IPS DF 4.7 (cell line): ENCODE data around the gene PCBD2.
"Not testable (repeated sequence)": the region's sequence is repeated elsewhere in the genome, so short reads cannot be mapped to it uniquely, and the experiment has no call there.

ENCODE experiments used
- DNase-seq: peaks from one replicate; pipeline ENCODE4 v3.0.0-alpha.2; 2013; ENCODE audit warnings: low spot score; ENCODE audit errors: extremely low read depth

The PCBD2 gene

DNA sequence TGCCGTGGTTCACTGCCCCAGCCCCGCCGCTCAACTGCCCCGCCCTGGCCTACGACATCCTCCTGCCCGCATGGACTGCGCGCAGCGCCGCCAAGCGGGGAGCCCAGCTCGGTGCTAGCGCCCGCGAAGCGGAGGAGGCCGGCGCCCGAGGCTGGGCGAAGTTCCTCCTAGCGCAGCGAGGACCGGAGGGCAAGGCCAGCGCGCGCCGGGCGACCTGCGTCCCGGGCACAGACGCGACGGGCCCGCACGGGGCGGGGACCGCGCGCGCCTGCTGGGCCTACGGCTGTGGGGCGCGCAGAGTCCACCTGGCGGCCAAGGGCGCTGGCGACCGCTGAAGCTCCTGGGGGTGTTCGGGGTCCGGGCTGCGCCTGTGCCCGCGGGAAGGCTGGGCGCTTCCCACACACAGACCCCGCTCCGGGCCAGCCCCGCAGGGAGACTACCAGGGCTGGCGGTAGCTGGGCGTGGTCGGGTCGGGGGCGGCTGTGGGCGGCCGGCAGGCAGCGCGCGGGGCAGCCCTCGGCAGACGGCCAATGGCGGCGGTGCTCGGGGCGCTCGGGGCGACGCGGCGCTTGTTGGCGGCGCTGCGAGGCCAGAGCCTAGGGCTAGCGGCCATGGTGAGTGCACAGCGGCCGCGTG, at the start of gene PCBD2:
Gene PCBD2 (plus strand): TSS at position 522 of the 636 bp plus-strand sequence. CDS start 9 bp downstream, at position 531.
- peak; percentile 72 for DNase-seq

DNA sequence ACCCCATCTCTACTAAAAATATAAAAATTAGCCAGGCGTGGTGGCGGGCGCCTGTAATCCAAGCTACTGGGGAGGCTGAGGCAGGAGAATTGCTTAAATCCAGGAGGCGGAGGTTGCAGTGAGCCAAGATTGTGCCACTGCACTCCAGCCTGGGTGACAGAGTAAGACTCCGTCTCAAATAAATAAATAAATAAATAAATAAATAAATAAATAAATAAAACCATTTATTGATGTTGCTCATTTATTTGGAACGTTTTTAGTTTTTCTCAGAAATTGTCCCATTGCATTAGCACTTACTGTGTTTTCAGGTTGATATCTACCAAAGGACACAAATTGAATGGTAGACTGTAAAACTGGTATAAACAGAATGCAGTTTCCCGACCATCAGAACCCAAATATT, 48.5 kb upstream of the PCBD2 start:
- DNase-seq: not testable (repeated sequence)

DNA sequence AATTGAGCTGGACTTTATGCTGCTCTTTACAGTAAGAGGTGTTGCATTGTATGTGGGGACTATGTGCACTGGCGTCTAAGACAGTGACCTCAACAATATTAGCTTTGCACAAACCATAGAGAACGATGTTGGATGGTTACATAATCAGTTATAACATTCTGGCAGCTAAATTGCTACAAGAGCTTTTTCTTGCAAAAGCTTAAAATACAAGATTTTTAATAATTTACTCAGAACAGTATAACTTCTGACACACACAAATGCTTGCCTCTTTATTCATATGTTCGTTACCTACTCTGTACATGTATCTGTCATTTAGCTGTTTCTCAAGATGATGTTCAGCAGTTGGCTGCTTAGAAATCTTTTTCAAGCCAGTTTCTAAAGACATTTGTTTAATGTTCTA, 47.5 kb upstream of the PCBD2 start:
- no peak for DNase-seq

DNA sequence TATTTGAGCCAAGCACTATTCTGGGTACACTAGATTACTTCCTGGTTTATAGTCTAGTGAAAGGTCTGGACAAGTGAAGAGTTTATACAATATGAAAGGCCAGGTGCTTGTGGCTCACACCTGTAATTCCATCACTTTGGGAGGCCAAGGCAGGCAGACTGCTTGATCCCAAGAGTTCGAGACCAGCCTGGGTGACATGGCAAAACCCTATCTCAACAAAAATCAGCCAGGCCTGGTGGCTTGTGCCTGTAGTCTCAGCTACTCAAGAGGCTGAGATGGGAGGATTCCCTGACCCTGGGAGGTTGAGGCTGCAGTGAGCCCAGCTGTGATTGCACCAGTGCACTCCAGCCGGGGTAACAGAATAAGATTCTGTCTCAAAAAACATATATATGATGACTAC, 40.2 kb upstream of the PCBD2 start:
- DNase-seq: no peak

DNA sequence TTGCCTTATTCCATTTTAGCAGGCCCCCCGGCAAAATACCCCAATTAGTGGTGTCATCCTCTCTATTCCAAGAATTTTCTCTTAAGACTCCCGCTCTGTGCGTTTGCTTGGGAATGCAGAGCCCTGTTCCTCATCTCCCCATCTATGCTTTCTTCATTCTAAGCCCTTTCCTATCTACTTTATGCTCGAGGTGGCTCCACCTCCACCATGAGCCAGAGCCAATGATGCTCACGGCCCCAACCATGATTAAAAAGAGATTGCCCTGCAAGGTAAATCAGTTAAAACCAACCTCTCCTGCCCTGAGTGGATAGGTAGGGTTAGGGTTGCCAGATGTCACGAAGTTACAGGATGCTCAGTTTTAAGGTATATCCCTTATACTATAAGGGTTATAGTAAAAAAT, 31.4 kb upstream of the PCBD2 start:
- DNase-seq: no peak

DNA sequence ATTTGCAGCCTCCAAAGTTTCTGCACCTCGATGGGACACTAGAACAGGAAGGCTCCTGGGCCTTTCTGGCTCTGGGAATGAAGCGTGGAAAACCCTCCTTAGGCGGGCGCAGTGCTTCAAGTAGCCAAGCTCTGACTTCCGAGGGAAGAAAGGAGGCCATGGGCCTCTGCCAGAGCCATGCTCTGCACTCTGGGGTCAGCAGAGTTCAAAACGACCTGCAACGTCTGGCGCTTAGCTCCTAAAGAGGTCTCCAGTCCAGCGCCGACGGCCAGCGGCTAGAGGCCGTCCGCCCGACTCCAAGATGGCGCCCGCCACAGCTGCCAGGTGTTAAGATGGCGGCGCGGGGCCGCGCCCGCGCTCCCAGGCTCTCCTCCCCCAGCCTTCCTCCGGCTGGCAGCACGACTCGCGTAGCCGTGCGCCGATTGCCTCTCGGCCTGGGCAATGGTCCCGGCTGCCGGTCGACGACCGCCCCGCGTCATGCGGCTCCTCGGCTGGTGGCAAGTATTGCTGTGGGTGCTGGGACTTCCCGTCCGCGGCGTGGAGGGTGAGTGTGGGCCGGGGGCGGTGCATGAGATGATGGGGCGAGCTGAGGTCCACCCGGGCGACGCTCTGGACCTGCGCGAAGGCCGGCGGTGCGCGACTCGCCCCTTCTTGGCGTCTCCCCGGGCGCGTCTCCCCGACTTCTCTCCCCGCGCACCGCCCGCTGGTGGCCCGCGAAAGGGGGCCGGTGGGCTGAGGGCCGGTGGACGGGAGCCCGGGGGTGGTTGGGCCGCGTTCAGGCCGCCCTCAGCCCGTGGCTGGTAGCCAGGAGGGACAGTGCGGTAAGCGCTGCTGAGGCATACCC, 30.7 kb upstream of the PCBD2 start, which contains the start of gene TXNDC15:
Gene TXNDC15 (plus strand): TSS at position 385 of the 844 bp plus-strand sequence. CDS start 57 bp downstream, at position 442.
- DNase-seq: peak; percentile 44

DNA sequence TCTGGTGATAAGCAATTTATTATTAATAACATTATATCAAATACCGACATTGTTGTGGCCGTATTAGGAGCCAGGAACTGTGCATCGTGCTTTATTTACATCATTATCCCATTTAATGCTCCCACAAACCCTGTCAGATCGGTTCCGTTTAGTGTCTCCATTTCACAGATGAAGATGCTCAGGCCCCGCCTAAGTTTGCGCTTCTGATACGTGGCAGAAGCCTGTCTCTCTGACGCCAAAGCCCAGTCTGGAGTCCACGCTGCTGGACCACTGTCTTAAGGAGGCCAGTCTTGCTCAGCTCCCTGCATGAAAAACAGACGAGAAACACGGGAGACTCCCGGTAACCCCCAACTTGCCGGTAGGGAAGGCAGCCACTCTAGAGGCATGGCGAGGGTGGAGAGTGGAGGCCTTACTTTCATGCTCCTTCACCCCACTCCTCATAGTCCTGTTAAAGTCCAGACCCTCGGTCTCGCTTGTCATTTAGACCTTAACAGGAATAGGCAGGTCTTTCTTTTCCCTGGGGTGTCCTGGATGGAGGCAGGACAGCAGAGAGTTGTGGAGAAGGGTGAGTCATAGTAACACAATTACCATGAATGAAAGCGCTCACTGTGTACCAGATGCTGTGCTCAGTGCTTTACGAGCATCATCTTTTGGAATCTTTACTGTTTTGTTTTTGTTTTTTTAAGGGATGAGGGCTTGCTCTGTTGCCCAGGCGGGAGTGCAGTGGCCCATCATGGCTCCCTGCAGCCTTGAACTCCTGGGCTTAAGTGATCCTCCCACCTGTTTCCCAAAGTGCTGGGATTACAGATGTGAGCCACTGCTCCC, 29.9 kb upstream of the PCBD2 start:
- DNase-seq: no peak

DNA sequence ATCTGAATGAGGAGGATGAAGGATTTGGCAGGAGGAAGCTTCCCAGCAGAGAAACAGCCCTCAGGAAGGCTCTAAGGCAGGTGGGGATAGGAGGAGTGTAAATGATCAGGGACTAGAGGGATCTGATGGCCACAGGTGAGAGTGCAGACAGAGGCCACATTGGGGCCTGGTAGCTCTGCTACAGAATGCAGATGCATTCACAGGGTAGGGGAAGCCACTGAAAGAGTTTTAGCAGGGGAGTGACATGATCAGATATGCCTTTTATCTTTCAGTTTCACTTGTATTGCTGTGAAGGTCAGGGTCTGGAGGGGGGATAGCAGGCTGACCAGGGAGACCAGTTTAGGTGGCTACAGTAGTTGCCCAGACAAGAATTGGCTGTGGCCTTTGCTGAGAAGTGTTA, 27.8 kb upstream of the PCBD2 start:
- no peak for DNase-seq

DNA sequence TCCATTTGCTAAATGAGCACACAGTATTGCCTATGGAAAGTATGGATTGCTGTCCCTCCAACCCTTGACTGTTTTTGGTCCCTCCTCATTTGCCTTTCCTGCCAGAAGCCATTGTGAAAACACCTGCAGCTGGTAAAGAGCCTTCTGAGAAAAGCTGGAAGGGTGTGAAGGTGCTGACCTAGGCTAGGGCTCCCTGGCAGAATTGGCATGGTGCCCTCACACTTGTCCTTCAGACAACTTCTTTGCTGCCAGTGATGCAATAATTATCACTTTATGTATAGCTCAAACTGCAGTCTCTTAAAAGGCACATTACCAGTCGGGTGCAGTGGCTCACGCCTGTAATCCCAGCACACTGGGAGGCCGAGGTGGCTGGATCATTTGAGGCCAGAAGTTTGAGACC, 26.5 kb upstream of the PCBD2 start:
- no peak for DNase-seq

DNA sequence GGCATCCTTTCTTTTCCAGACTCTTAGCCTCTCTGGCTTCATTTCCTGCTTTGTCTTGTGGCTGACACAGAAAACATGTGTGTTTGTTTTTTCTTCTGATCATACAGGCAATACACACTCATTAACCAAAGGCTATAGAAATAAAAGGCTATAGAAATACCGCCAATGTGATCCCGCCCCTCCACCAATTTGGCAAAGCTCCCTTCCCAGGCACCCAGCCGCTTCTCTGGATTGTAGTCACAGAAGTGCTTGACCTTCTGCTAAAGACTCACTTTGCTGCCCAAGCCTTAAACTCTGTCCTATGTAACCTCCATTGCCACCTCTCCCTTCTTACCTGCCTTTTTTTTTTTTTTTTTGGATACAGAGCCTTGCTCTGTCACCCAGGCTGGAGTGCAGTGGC, 25.5 kb upstream of the PCBD2 start:
- no peak for DNase-seq

DNA sequence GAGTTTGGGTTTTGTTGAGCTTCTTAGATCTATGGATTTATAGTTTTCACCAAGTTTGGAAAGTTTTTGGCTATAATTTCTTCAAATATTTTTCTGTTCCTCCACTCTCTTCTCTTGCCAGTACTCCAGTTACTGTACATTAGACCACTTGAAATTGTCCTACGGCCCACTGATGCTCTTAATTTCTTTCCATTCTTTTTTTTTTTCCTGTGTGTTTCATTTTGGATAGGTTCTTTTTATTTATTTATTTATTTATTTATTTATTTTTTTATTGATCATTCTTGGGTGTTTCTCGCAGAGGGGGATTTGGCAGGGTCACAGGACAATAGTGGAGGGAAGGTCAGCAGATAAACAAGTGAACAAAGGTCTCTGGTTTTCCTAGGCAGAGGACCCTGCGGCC, 24.0 kb upstream of the PCBD2 start:
- not testable (repeated sequence) for DNase-seq

DNA sequence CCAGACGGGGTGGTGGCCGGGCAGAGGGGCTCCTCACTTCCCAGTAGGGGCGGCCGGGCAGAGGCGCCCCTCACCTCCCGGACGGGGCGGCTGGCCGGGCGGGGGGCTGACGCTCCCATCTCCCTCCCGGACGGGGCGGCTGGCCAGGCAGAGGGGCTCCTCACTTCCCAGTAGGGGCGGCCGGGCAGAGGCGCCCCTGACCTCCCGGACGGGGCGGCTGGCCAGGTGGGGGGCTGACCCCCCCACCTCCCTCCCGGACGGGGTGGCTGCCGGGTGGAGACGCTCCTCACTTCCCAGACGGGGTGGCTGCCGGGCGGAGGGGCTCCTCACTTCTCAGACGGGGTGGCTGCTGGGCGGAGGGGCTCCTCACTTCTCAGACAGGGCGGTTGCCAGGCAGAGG, 23.2 kb upstream of the PCBD2 start:
- not testable (repeated sequence) for DNase-seq

DNA sequence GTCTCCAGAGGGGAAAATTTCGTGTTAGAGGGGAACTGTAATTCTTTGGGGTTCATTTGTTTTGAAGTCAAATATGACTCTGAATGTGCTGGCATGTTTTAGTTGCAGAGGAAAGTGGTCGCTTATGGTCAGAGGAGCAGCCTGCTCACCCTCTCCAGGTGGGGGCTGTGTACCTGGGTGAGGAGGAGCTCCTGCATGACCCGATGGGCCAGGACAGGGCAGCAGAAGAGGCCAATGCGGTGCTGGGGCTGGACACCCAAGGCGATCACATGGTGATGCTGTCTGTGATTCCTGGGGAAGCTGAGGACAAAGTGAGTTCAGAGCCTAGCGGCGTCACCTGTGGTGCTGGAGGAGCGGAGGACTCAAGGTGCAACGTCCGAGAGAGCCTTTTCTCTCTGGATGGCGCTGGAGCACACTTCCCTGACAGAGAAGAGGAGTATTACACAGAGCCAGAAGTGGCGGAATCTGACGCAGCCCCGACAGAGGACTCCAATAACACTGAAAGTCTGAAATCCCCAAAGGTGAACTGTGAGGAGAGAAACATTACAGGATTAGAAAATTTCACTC, 17.3 kb upstream of the PCBD2 start:
- DNase-seq: no peak

DNA sequence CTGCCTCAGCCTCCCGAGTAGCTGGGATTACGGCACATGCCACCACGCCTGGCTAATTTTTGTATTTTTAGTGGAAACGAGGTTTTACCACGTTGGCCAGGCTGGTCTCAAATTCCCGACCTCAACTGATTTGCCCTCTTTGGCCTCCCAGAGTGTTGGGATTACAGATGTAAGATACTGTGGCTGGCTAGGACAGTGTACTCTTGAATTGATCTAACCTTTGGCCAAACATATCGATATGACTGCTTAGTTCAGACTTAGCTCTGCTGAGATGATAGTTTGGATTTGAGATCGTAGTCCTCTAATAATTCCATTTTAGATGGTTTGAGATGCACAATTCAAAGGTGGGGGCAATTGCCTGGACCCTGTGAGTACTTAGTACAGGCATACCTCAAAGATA, 15.6 kb upstream of the PCBD2 start:
- no peak for DNase-seq

DNA sequence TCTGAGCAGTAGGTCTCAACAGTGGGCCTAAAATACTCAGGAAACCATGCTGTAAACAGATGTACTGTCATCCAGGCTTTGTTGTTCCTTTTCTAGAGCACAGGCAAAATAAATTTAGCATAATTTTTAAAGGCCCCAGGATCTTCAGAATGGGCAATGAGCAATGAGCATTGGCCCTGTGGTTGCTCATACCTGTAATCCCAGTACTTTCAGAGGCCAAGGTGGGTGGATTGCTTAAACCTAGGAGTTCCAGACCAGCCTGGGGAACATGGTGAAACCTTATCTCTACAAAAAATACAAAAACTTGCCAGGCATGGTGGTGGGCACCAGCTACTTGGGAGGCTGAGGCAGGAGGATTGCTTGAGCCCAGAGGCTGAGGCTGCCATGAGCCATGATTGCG, 13.5 kb upstream of the PCBD2 start:
- no peak for DNase-seq

DNA sequence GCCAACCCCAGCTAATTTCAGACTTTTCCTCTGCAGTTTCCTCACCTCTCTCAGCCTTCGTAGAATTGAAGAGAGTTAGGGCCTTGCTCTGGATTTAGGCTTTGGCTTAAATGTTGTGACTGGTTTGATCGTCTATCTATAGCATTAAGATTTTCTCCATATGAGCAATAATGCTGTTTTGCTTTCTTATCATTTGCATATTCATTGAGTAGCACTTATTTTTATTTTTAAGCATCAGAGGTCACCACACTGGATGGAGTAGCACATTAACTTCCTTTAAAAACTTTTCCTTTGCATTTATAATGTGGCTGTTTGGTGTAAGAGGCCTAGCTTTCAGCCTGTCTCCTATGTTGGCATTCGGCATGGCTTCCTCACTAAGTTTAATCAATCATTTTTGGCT, 12.6 kb upstream of the PCBD2 start:
- no peak for DNase-seq

DNA sequence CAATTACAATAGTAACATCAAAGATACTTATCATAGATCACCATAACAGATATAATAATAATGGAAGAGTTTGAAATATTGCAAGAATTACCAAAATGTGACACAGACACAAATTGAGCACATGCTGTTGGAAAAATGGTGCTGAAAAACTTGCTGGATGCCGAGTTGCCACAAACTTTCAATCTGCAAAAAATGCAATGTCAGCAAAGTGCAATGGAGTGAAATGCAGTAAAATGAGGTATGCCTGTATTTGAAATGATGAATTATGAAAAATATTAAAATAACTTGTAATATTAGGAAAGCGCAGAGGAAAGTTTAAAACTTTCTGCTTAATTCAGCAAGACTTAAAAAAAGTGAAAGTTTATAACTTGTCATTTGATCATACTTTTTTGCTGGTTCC, 12.0 kb upstream of the PCBD2 start:
- no peak for DNase-seq

DNA sequence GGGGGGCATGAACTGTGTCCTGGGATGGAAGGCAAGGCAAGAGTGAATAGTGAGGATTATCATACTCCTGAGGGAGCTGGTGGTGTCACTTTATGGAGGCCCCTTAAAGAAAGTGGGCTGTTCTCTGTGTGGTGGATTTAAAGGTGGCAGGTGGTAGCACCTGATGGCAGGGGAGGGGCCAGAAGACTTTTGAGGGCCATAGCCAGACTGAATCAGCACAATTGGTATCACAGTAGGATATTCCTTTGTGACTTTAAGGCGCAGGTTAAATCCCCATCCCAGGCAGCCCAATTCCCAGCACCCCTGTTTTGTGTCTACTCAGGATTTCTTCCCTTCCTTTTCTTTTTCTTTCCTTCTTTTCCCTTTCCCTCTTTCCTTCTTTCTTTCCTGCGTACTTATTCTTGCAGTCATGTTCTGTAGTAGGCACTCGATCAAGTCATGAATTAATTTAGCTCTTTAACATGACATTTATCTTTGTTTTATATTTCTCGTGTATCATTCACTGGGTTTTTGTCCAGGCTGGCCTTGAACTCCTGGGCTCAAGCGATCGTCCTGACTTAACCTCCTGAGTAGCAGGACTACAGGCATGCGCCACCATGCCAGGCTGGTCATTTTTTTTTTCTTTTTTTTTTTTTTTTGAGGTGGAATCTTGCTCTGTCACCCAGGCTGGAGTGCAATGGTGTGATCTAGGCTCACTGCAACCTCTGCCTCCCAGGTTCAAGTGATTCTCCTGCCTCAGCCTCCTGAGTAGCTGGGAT, 11.0 kb upstream of the PCBD2 start:
- DNase-seq: no peak

DNA sequence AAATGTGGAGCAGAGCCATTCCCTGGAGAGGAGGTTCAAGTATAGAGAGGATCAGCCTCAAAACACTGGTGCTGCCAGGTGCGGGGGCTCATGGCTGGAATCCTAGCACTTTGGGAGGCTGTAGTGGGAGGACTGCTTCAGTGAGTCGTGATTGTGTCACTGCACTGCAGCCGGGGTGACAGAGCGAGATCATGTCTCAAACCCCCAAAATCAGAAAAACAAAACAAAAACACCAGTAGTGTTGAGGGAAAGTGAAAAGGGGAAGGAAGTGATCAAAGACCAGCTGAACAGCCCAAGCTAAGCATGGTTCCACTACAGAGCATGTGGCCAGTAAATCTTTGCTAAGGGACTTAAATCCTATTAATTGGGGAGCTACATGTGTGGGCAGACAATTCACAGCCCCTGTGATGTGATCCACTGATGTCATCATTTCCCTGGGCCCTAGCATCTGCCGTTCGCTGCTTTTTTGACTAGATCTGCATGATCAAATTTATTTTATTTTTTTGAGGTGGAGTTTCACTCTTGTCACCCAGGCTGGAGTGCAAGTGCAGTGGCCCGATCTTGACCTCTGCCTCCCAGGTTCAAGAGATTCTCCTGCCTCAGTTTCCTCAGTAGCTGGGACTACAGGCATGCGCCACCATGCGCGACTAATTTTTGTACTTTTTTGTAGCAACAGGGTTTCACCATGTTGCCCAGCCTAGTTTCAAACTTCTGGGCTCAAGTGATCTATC, 2.7 kb upstream of the PCBD2 start:
- DNase-seq: no peak
